Measurements from ENCODE around the gene GAL.

Gene GAL

GRCh38 chr11:68660066-68660810 lies 24.1 kb upstream of the GAL start:
- Histone ChIP-seq H3K4me1 (ENCODE audit: insufficient read depth, low read length) (no peaks in the 10 kb centered on the region), H3K9me3 (ENCODE audit: insufficient read depth, low read depth, low read length) (0 out of 2 replicates have a peak, but pooled peaks cover 6% of the 10 kb centered on the region), H3K36me3 (ENCODE audit: insufficient read depth, low read depth, low read length) (no peaks in the 10 kb centered on the region), H3K9ac (ENCODE audit: low read depth, low read length) (no peak overlapping the region), H3K27me3 (ENCODE audit: insufficient read depth, low read length) (no peaks in the 10 kb centered on the region), H3K4me3 (ENCODE audit: low read length) (no peak overlapping the region), H3K27ac (ENCODE audit: low read length) (no peak overlapping the region)

- Histone ChIP-seq H3K27ac (ENCODE audit: low read length) (no peak overlapping the region), H3K9me3 (ENCODE audit: insufficient read depth, low read depth, low read length) (0 out of 2 replicates have a peak, but pooled peaks cover 3% of the 10 kb centered on the region), H3K27me3 (ENCODE audit: insufficient read depth, low read length) (no peaks in the 10 kb centered on the region), H3K4me1 (ENCODE audit: insufficient read depth, low read length) (no peaks in the 10 kb centered on the region), H3K36me3 (ENCODE audit: insufficient read depth, low read depth, low read length) (no peaks in the 10 kb centered on the region), H3K9ac (ENCODE audit: low read depth, low read length) (no peak overlapping the region), H3K4me3 (ENCODE audit: low read length) (no peak overlapping the region)
Observed at GRCh38 chr11:68661014-68661413, 23.3 kb upstream of the GAL start.

- no peaks in the 10 kb centered on the region for H3K36me3 ChIP-seq (ENCODE audit: insufficient read depth, low read depth, low read length)
- no peaks in the 10 kb centered on the region for H3K4me1 ChIP-seq (ENCODE audit: insufficient read depth, low read length)
- H3K9ac ChIP-seq (ENCODE audit: low read depth, low read length) = no peak overlapping the region
- no peak overlapping the region for H3K4me3 ChIP-seq (ENCODE audit: low read length)
- no peak overlapping the region for H3K27ac ChIP-seq (ENCODE audit: low read length)
- H3K27me3 ChIP-seq (ENCODE audit: insufficient read depth, low read length) = no peaks in the 10 kb centered on the region
- H3K9me3 ChIP-seq (ENCODE audit: insufficient read depth, low read depth, low read length) = 0 out of 2 replicates have a peak, but pooled peaks cover 3% of the 10 kb centered on the region
Observed at GRCh38 chr11:68661697-68662603, 22.4 kb upstream of the GAL start.

GRCh38 chr11:68663482-68664010 lies 20.8 kb upstream of the GAL start:
- Histone ChIP-seq H3K36me3 (ENCODE audit: insufficient read depth, low read depth, low read length) (no peaks in the 10 kb centered on the region), H3K9ac (ENCODE audit: low read depth, low read length) (no peak overlapping the region), H3K4me3 (ENCODE audit: low read length) (no peak overlapping the region), H3K27ac (ENCODE audit: low read length) (no peak overlapping the region), H3K9me3 (ENCODE audit: insufficient read depth, low read depth, low read length) (0 out of 2 replicates have a peak, but pooled peaks cover 3% of the 10 kb centered on the region), H3K27me3 (ENCODE audit: insufficient read depth, low read length) (no peaks in the 10 kb centered on the region), H3K4me1 (ENCODE audit: insufficient read depth, low read length) (no peaks in the 10 kb centered on the region)

GRCh38 chr11:68664141-68664540 lies 20.2 kb upstream of the GAL start:
- no peaks in the 10 kb centered on the region for H3K4me1 ChIP-seq (ENCODE audit: insufficient read depth, low read length)
- no peak overlapping the region for H3K9ac ChIP-seq (ENCODE audit: low read depth, low read length)
- H3K36me3 ChIP-seq (ENCODE audit: insufficient read depth, low read depth, low read length) = no peaks in the 10 kb centered on the region
- 0 out of 2 replicates have a peak, but pooled peaks cover 3% of the 10 kb centered on the region for H3K9me3 ChIP-seq (ENCODE audit: insufficient read depth, low read depth, low read length)
- H3K4me3 ChIP-seq (ENCODE audit: low read length) = no peak overlapping the region
- no peak overlapping the region for H3K27ac ChIP-seq (ENCODE audit: low read length)
- no peaks in the 10 kb centered on the region for H3K27me3 ChIP-seq (ENCODE audit: insufficient read depth, low read length)

- Histone ChIP-seq H3K36me3 (ENCODE audit: insufficient read depth, low read depth, low read length) (no peaks in the 10 kb centered on the region), H3K27ac (ENCODE audit: low read length) (no peak overlapping the region), H3K27me3 (ENCODE audit: insufficient read depth, low read length) (no peaks in the 10 kb centered on the region), H3K9me3 (ENCODE audit: insufficient read depth, low read depth, low read length) (0 out of 2 replicates have a peak, but pooled peaks cover 3% of the 10 kb centered on the region), H3K4me3 (ENCODE audit: low read length) (no peak overlapping the region), H3K4me1 (ENCODE audit: insufficient read depth, low read length) (no peaks in the 10 kb centered on the region), H3K9ac (ENCODE audit: low read depth, low read length) (no peak overlapping the region)
Observed at GRCh38 chr11:68664906-68665305, 19.4 kb upstream of the GAL start.

- Histone ChIP-seq H3K36me3 (ENCODE audit: insufficient read depth, low read depth, low read length) (no peaks in the 10 kb centered on the region), H3K27me3 (ENCODE audit: insufficient read depth, low read length) (no peaks in the 10 kb centered on the region), H3K4me3 (ENCODE audit: low read length) (no peak overlapping the region), H3K9ac (ENCODE audit: low read depth, low read length) (no peak overlapping the region), H3K27ac (ENCODE audit: low read length) (no peak overlapping the region), H3K4me1 (ENCODE audit: insufficient read depth, low read length) (no peaks in the 10 kb centered on the region), H3K9me3 (ENCODE audit: insufficient read depth, low read depth, low read length) (0 out of 2 replicates have a peak, but pooled peaks cover 3% of the 10 kb centered on the region)
Observed at GRCh38 chr11:68665436-68665835, 18.9 kb upstream of the GAL start.

GRCh38 chr11:68666849-68667248 lies 17.5 kb upstream of the GAL start:
- H3K36me3 ChIP-seq (ENCODE audit: insufficient read depth, low read depth, low read length) = no peaks in the 10 kb centered on the region
- no peaks in the 10 kb centered on the region for H3K27me3 ChIP-seq (ENCODE audit: insufficient read depth, low read length)
- no peaks in the 10 kb centered on the region for H3K4me1 ChIP-seq (ENCODE audit: insufficient read depth, low read length)
- H3K27ac ChIP-seq (ENCODE audit: low read length) = no peak overlapping the region
- no peak overlapping the region for H3K4me3 ChIP-seq (ENCODE audit: low read length)
- H3K9ac ChIP-seq (ENCODE audit: low read depth, low read length) = no peak overlapping the region
- 0 out of 2 replicates have a peak, but pooled peaks cover 3% of the 10 kb centered on the region for H3K9me3 ChIP-seq (ENCODE audit: insufficient read depth, low read depth, low read length)

GRCh38 chr11:68667511-68668500 lies 16.5 kb upstream of the GAL start:
- no peak overlapping the region for H3K4me3 ChIP-seq (ENCODE audit: low read length)

GRCh38 chr11:68669301-68670090 lies 14.8 kb upstream of the GAL start:
- Histone ChIP-seq H3K27me3 (ENCODE audit: insufficient read depth, low read length) (no peaks in the 10 kb centered on the region), H3K9me3 (ENCODE audit: insufficient read depth, low read depth, low read length) (no peaks in the 10 kb centered on the region), H3K9ac (ENCODE audit: low read depth, low read length) (no peak overlapping the region), H3K27ac (ENCODE audit: low read length) (no peak overlapping the region), H3K36me3 (ENCODE audit: insufficient read depth, low read depth, low read length) (no peaks in the 10 kb centered on the region), H3K4me3 (ENCODE audit: low read length) (no peak overlapping the region), H3K4me1 (ENCODE audit: insufficient read depth, low read length) (no peaks in the 10 kb centered on the region)

More at GRCh38 chr11:68667511-68668500, 16.5 kb upstream of the GAL start:
- no peak overlapping the region for H3K9ac ChIP-seq (ENCODE audit: low read depth, low read length)
- no peaks in the 10 kb centered on the region for H3K9me3 ChIP-seq (ENCODE audit: insufficient read depth, low read depth, low read length)
- H3K4me1 ChIP-seq (ENCODE audit: insufficient read depth, low read length) = no peaks in the 10 kb centered on the region
- no peak overlapping the region for H3K27ac ChIP-seq (ENCODE audit: low read length)
- H3K27me3 ChIP-seq (ENCODE audit: insufficient read depth, low read length) = no peaks in the 10 kb centered on the region
- no peaks in the 10 kb centered on the region for H3K36me3 ChIP-seq (ENCODE audit: insufficient read depth, low read depth, low read length)
